Measurements from ENCODE around the gene DENND4B. TPM values are rescaled to one million over a fixed set of nuclear protein-coding genes. Genes with fewer than 3 reads are reported as not detected.

DENND4B gene
- total RNA-seq, 1 donor from 2014 or later, result 257 TPM

- Mint-ChIP-seq H3K4me1 (peaks cover 72% of the 10 kb centered on the region), H3K4me3 (no peak overlapping the region), H3K27ac (peak overlapping the region; percentile 6), H3K36me3 (ENCODE audit: low read depth) (peaks cover 82% of the 10 kb centered on the region), H3K27me3 (no peaks in the 10 kb centered on the region), H3K9me3 (no peaks in the 10 kb centered on the region)
- ChIA-PET POLR2A (interaction anchor here (1.0 to 2.6 kb wide), 3 partner anchors 16 to 28 kb away, joined by 4 to 14 read pairs (median 8); partner anchors contain the start of genes CREB3L4, GATAD2B and JTB), CTCF (interaction anchor here (0.8 kb wide), 1 partner anchor 124 kb away, joined by 3 read pairs; no protein-coding TSS in a partner anchor)
- intact Hi-C loops (cut with micrococcal nuclease), result no loop called here
- DNase-seq, result no peak
- ATAC-seq (ENCODE audit: low read depth), result no peak
- no peak for TF ChIP-seq CTCF (IDR thresholded peaks at IDR 0.05)
Observed at GRCh38 chr1:153951183-153951582, 4.7 kb upstream of the DENND4B start.

- Mint-ChIP-seq H3K27ac (peak overlapping the region; percentile 96), H3K36me3 (ENCODE audit: low read depth) (peaks cover 80% of the 10 kb centered on the region), H3K4me3 (peak overlapping the region; percentile 90), H3K27me3 (no peaks in the 10 kb centered on the region), H3K4me1 (peaks cover 69% of the 10 kb centered on the region), H3K9me3 (no peaks in the 10 kb centered on the region)
- ATAC-seq (ENCODE audit: low read depth) (peak; percentile 71), DNase-seq (peak; percentile 91)
- intact Hi-C loops (cut with micrococcal nuclease), result loop anchor here (1.0 to 5.0 kb wide), 11 partner anchors 12 to 661 kb away; partner anchors contain the start of genes ADAR, CREB3L4, CRTC2 and HAX1
- ChIA-PET CTCF (interaction anchor here (1.0 to 4.0 kb wide), 16 partner anchors 11 to 149 kb away, joined by 3 to 46 read pairs (median 6); partner anchors contain the start of genes CREB3L4, GATAD2B, JTB and RAB13), POLR2A (interaction anchor here (0.6 to 5.8 kb wide), 44 partner anchors 9 to 1742 kb away, joined by 3 to 234 read pairs (median 8); partner anchors contain the start of genes ATP8B2, CHTOP, CREB3L4 and CRTC2)
- no peak for TF ChIP-seq CTCF (IDR thresholded peaks at IDR 0.05)
Observed at GRCh38 chr1:153945795-153946621, 510 bp downstream of the DENND4B start.

- ATAC-seq (ENCODE audit: low read depth) (peak; percentile 53), DNase-seq (peak; percentile 65)
- Mint-ChIP-seq H3K27ac (peak overlapping the region; percentile 96), H3K4me3 (peak overlapping the region; percentile 90), H3K4me1 (peaks cover 64% of the 10 kb centered on the region), H3K27me3 (no peaks in the 10 kb centered on the region), H3K36me3 (ENCODE audit: low read depth) (peaks cover 79% of the 10 kb centered on the region), H3K9me3 (no peaks in the 10 kb centered on the region)
- ChIA-PET CTCF (interaction anchor here (0.8 to 4.0 kb wide), 17 partner anchors 12 to 148 kb away, joined by 3 to 46 read pairs (median 6); partner anchors contain the start of genes CREB3L4, GATAD2B, JTB and RAB13), POLR2A (interaction anchor here (0.8 to 5.8 kb wide), 40 partner anchors 11 to 1228 kb away, joined by 3 to 234 read pairs (median 8); partner anchors contain the start of genes CHTOP, CREB3L4, CRTC2 and GATAD2B)
- intact Hi-C loops (cut with micrococcal nuclease), result loop anchor here (1.0 to 5.0 kb wide), 3 partner anchors 22 to 662 kb away; partner anchors contain the start of gene ADAR
- TF ChIP-seq CTCF (IDR thresholded peaks at IDR 0.05), result no peak
Observed at GRCh38 chr1:153945131-153945794, 1.3 kb downstream of the DENND4B start.

- ATAC-seq (ENCODE audit: low read depth) (no peak), DNase-seq (no peak)
- peak overlapping the region; percentile 96 for H3K27ac Mint-ChIP-seq
- ChIA-PET POLR2A (interaction anchor here (0.8 to 5.8 kb wide), 32 partner anchors 10 to 1228 kb away, joined by 3 to 234 read pairs (median 8); partner anchors contain the start of genes CHTOP, CREB3L4, CRTC2 and GATAD2B), CTCF (interaction anchor here (0.8 to 4.0 kb wide), 9 partner anchors 19 to 147 kb away, joined by 3 to 46 read pairs (median 8); partner anchors contain the start of genes CREB3L4, RAB13 and SLC39A1)
- H3K9me3 Mint-ChIP-seq, result no peaks in the 10 kb centered on the region
- H3K36me3 Mint-ChIP-seq (ENCODE audit: low read depth), result peaks cover 79% of the 10 kb centered on the region
- peaks cover 61% of the 10 kb centered on the region for H3K4me1 Mint-ChIP-seq
- H3K27me3 Mint-ChIP-seq, result no peaks in the 10 kb centered on the region
- no peak for TF ChIP-seq CTCF (IDR thresholded peaks at IDR 0.05)
- intact Hi-C loops (cut with micrococcal nuclease), result loop anchor here (1.0 to 5.0 kb wide), 3 partner anchors 21 to 663 kb away; partner anchors contain the start of gene ADAR
- H3K4me3 Mint-ChIP-seq, result peak overlapping the region; percentile 90
Observed at GRCh38 chr1:153944827-153945117, 1.7 kb downstream of the DENND4B start.

Data from activated B cell treated with CpG ODN at 0.5 μM for 24 hours (primary cell).